H9 (cell line): Measurements from ENCODE around the gene ST6GALNAC5. TPM values are rescaled to one million over a fixed set of nuclear protein-coding genes. Genes with fewer than 3 reads are reported as not detected.

ENCODE experiments used
- DNase-seq: peaks from one replicate; pipeline ENCODE4 v3.0.0-alpha.2; 2017
- H2AFZ ChIP-seq: one replicate; pipeline ENCODE4 v1.6.1; 2013; ENCODE audit warnings: mild to moderate bottlenecking, low read length, control low read depth, moderate library complexity
- H2AK5ac ChIP-seq: 2 replicates; pipeline ENCODE4 v1.6.1; 2013; ENCODE audit warnings: low read length, control low read depth, mixed read lengths; ENCODE audit not compliant: insufficient read length
- H2BK120ac ChIP-seq: one replicate; pipeline ENCODE4 v1.6.1; 2013; ENCODE audit warnings: low read depth, mild to moderate bottlenecking, low read length, control low read depth, inconsistent platforms; ENCODE audit not compliant: poor library complexity, severe bottlenecking
- H2BK12ac ChIP-seq: 2 replicates; pipeline ENCODE4 v1.6.1; 2013; ENCODE audit warnings: low read length, control low read depth, mixed read lengths, low read depth; ENCODE audit not compliant: insufficient read length
- H2BK15ac ChIP-seq: 2 replicates; pipeline ENCODE4 v1.6.1; 2013; ENCODE audit warnings: low read depth, low read length, control low read depth
- H2BK20ac ChIP-seq: one replicate; pipeline ENCODE4 v1.6.1; 2013; ENCODE audit warnings: low read depth, mild to moderate bottlenecking, low read length, control low read depth, inconsistent platforms; ENCODE audit not compliant: poor library complexity, severe bottlenecking
- H2BK5ac ChIP-seq: 2 replicates; pipeline ENCODE4 v1.6.1; 2013; ENCODE audit warnings: low read length, control low read depth, mixed read lengths; ENCODE audit not compliant: insufficient read length
- H3K14ac ChIP-seq: 2 replicates; pipeline ENCODE4 v1.6.1; 2013; ENCODE audit warnings: low read length, control low read depth; ENCODE audit not compliant: insufficient read depth
- H3K18ac ChIP-seq: 2 replicates; pipeline ENCODE4 v1.6.1; 2013; ENCODE audit warnings: low read depth, mild to moderate bottlenecking, mixed read lengths, low read length, control low read depth; ENCODE audit not compliant: insufficient read length
- H3K23ac ChIP-seq: 2 replicates; pipeline ENCODE4 v1.6.1; 2013; ENCODE audit warnings: low read length, control low read depth, mixed read lengths, low read depth; ENCODE audit not compliant: insufficient read length
- H3K23me2 ChIP-seq: 2 replicates; pipeline ENCODE4 v1.6.1; 2013; ENCODE audit warnings: low read depth, mild to moderate bottlenecking, mixed read lengths, low read length, control low read depth; ENCODE audit not compliant: insufficient read length, poor library complexity, severe bottlenecking
- H3K27ac ChIP-seq: 2 replicates; pipeline ENCODE4 v1.5.1; 2013; ENCODE audit warnings: low read length, control low read depth, mixed read lengths, low read depth; ENCODE audit not compliant: insufficient read length
- H3K27me3 ChIP-seq: 2 replicates; pipeline ENCODE4 v1.6.1; 2013; ENCODE audit warnings: low read length, control low read depth, inconsistent platforms; ENCODE audit not compliant: insufficient read depth
- H3K4ac ChIP-seq: 2 replicates; pipeline ENCODE4 v1.6.1; 2013; ENCODE audit warnings: low read depth, mild to moderate bottlenecking, control low read depth, inconsistent platforms, low read length, moderate library complexity
- H3K4me1 ChIP-seq: 2 replicates; pipeline ENCODE4 v1.6.1; 2013; ENCODE audit warnings: low read length, control low read depth, inconsistent platforms; ENCODE audit not compliant: insufficient read depth
- H3K4me2 ChIP-seq: 2 replicates; pipeline ENCODE4 v1.6.1; 2013; ENCODE audit warnings: low read length, control low read depth, mixed read lengths; ENCODE audit not compliant: insufficient read length, insufficient read depth
- H3K56ac ChIP-seq: 2 replicates; pipeline ENCODE4 v1.6.1; 2013; ENCODE audit warnings: low read depth, mild to moderate bottlenecking, mixed read lengths, low read length, control low read depth; ENCODE audit not compliant: insufficient read length
- H3K79me1 ChIP-seq: 2 replicates; pipeline ENCODE4 v1.6.1; 2013; ENCODE audit warnings: low read depth, mild to moderate bottlenecking, moderate library complexity, low read length, control low read depth, inconsistent platforms; ENCODE audit not compliant: insufficient read depth, poor library complexity, severe bottlenecking
- H3K79me2 ChIP-seq: 2 replicates; pipeline ENCODE4 v1.6.1; 2013; ENCODE audit warnings: low read length, control low read depth, inconsistent platforms; ENCODE audit not compliant: insufficient read depth
- H3K9ac ChIP-seq: 2 replicates; pipeline ENCODE4 v1.6.1; 2013; ENCODE audit warnings: low read length, control low read depth, mixed read lengths; ENCODE audit not compliant: insufficient read length; ENCODE audit errors: extremely low read depth
- H3K9me3 ChIP-seq: one replicate; pipeline ENCODE4 v1.6.1; 2013; ENCODE audit warnings: low read depth, low read length, inconsistent platforms; ENCODE audit not compliant: control insufficient read depth
- H3T11ph ChIP-seq: one replicate; pipeline ENCODE4 v1.6.1; 2013; ENCODE audit warnings: mild to moderate bottlenecking, low read length, control low read depth, inconsistent platforms
- H4K20me1 ChIP-seq: one replicate; pipeline ENCODE4 v1.6.1; 2013; ENCODE audit not compliant: control insufficient read depth, insufficient read length, insufficient read depth
- H4K5ac ChIP-seq: 2 replicates; pipeline ENCODE4 v1.6.1; 2013; ENCODE audit warnings: low read depth, mild to moderate bottlenecking, mixed read lengths, low read length, control low read depth; ENCODE audit not compliant: insufficient read length
- H4K8ac ChIP-seq: replicated peaks from 2 replicates; pipeline ENCODE4 v1.6.1; 2013; ENCODE audit warnings: low read length, control low read depth, mixed read lengths, low read depth; ENCODE audit not compliant: insufficient read length
- H4K91ac ChIP-seq: 2 replicates; pipeline ENCODE4 v1.6.1; 2013; ENCODE audit warnings: low read depth, mild to moderate bottlenecking, moderate library complexity, mixed read lengths, low read length, control low read depth; ENCODE audit not compliant: insufficient read length
- H3K27ac Mint-ChIP-seq, 3 experiments: 2 replicates in 2 of 3; 3 replicates in 1 of 3; pipeline ENCODE4 v1.8.0; 2020 to 2021; ENCODE audit warnings: mixed read lengths in 3 of 3, mild to moderate bottlenecking in 1 of 3, moderate library complexity in 1 of 3
- H3K27me3 Mint-ChIP-seq: 2 replicates; pipeline ENCODE4 v1.8.0; 2021; ENCODE audit warnings: low read depth, mild to moderate bottlenecking, moderate library complexity, mixed read lengths
- H3K36me3 Mint-ChIP-seq, 3 experiments: 2 replicates in 2 of 3; 3 replicates in 1 of 3; pipeline ENCODE4 v1.8.0; 2020 to 2021; ENCODE audit warnings: low read depth in 3 of 3, mixed read lengths in 3 of 3; ENCODE audit not compliant: insufficient read depth in 1 of 3
- H3K4me1 Mint-ChIP-seq, 2 experiments: 2 replicates each; pipeline ENCODE4 v1.8.0; 2020; ENCODE audit warnings: mixed read lengths in 2 of 2
- H3K4me3 Mint-ChIP-seq, 2 experiments: 2 replicates in 1 of 2; 3 replicates in 1 of 2; pipeline ENCODE4 v1.8.0; 2020 to 2021; ENCODE audit warnings: mild to moderate bottlenecking in 2 of 2, mixed read lengths in 2 of 2, moderate library complexity in 1 of 2
- H3K9me3 Mint-ChIP-seq, 2 experiments: 2 replicates in 1 of 2; 3 replicates in 1 of 2; pipeline ENCODE4 v1.8.0; 2020; ENCODE audit warnings: mild to moderate bottlenecking in 2 of 2, mixed read lengths in 2 of 2, moderate library complexity in 1 of 2
- CTCF ChIP-seq: fragments of 200-600 bp; sonication (generic); conservative IDR thresholded peaks from 3 replicates; pipeline ENCODE4 v1.8.0; 2021; ENCODE audit warnings: antibody characterized with exemption, mild to moderate bottlenecking
- WGBS: extraction: QIAGEN DNeasy Blood & Tissue Kit; methylation state at CpG from one replicate; pipeline ENCODE4 v1.1.7; 2013; ENCODE audit warnings: missing lambda C conversion rate, low lambda C conversion rate, mixed read lengths; ENCODE audit not compliant: insufficient read length; ENCODE audit errors: extremely low coverage; 5-methylcytosine and 5-hydroxymethylcytosine counted together
- total RNA-seq: library from RNA; stranded (reverse); gene quantifications from 2 replicates; pipeline ENCODE4 v1.2.1, GENCODE V29; 2021

Gene ST6GALNAC5
- total RNA-seq, 1 experiment from 2014 or later = 3.3 TPM

GRCh38 chr1:77096496-77097255, 229.4 kb downstream of the ST6GALNAC5 start:
- H2BK120ac ChIP-seq = no peak overlapping the region
- no peak overlapping the region for H2BK5ac ChIP-seq
- H3K14ac ChIP-seq = no peak overlapping the region
- no peaks in the 10 kb centered on the region for H3K27me3 ChIP-seq
- no peak overlapping the region for H3K56ac ChIP-seq
- no peak overlapping the region for H3K23ac ChIP-seq
- Mint-ChIP-seq H3K9me3 (no peaks in the 10 kb centered on the region; a peak in 1 of 5 replicates), H3K27me3 (no peaks in the 10 kb centered on the region), H3K27ac (peak overlapping the region in 1 of 3 experiments; percentile 60; a peak in 1 of 7 replicates), H3K4me3 (no peak overlapping the region), H3K36me3 (no peaks in the 10 kb centered on the region), H3K4me1 (no peaks in the 10 kb centered on the region)
- no peak overlapping the region for H3K4ac ChIP-seq
- no peak overlapping the region for H2BK15ac ChIP-seq
- no peaks in the 10 kb centered on the region for H3K4me1 ChIP-seq
- no peak overlapping the region for H3K27ac ChIP-seq
- H4K20me1 ChIP-seq = no peaks in the 10 kb centered on the region
- no peaks in the 10 kb centered on the region for H3K23me2 ChIP-seq
- no peak overlapping the region for H3K4me2 ChIP-seq
- H4K8ac ChIP-seq = no peak overlapping the region
- H3K18ac ChIP-seq = no peak overlapping the region
- H2BK20ac ChIP-seq = no peak overlapping the region
- no peak overlapping the region for H2BK12ac ChIP-seq
- H2AK5ac ChIP-seq = no peak overlapping the region
- no CpG with 5 or more reads among the region's 9 CpGs for WGBS
- no peaks in the 10 kb centered on the region for H3K79me1 ChIP-seq
- no peak overlapping the region for H4K91ac ChIP-seq
- TF ChIP-seq CTCF = no peak
- DNase-seq = no peak
- no peaks in the 10 kb centered on the region for H3K9me3 ChIP-seq
- no peak overlapping the region for H3T11ph ChIP-seq
- H3K9ac ChIP-seq = no peak overlapping the region
- H2AFZ ChIP-seq = no peak overlapping the region
- no peak overlapping the region for H4K5ac ChIP-seq
- H3K79me2 ChIP-seq = no peaks in the 10 kb centered on the region
